Epidermal melanocyte (primary cell): ENCODE results near the gene RAG1.
A peak's percentile ranks its signal among the peaks of the same experiment; 100 is the strongest.
"Not testable (repeated sequence)": the region's sequence is repeated elsewhere in the genome, so short reads cannot be mapped to it uniquely, and the experiment has no call there.

Experiments used
- DNase-seq: peaks from one replicate; pipeline ENCODE4 v3.0.0; 2011; ENCODE audit warnings: low spot score; ENCODE audit not compliant: insufficient read length

RAG1 gene

GRCh38 chr11:36567694-36568093 is at the start of gene RAG1:
Gene RAG1, plus strand, starts transcription at chr11:36568007. Its CDS starts 5,298 bp downstream, at chr11:36573305.
- DNase-seq, result no peak

- no peak for DNase-seq
These were observed 37.0 kb upstream of the RAG1 start for GRCh38 chr11:36530840-36531239.

- DNase-seq, result no peak
These were observed 34.7 kb upstream of the RAG1 start for GRCh38 chr11:36532941-36533601.

GRCh38 chr11:36534276-36534840 is 33.4 kb upstream of the RAG1 start:
- no peak for DNase-seq

GRCh38 chr11:36540998-36541397 is 26.8 kb upstream of the RAG1 start:
- DNase-seq, result no peak

GRCh38 chr11:36550385-36551115 is 17.3 kb upstream of the RAG1 start:
- DNase-seq, result no peak

- DNase-seq, result not testable (repeated sequence)
These were observed 10.4 kb upstream of the RAG1 start for GRCh38 chr11:36557390-36557789.

- DNase-seq, result no peak
These were observed 9.8 kb upstream of the RAG1 start for GRCh38 chr11:36557991-36558390.

- no peak for DNase-seq
These were observed 9.0 kb upstream of the RAG1 start for GRCh38 chr11:36558571-36559413.

- peak; percentile 66 for DNase-seq
These were observed 3.3 kb upstream of the RAG1 start for GRCh38 chr11:36564376-36565030.

- no peak for DNase-seq
These were observed 2.7 kb upstream of the RAG1 start for GRCh38 chr11:36565031-36565610.

- DNase-seq, result no peak
These were observed 1.3 kb upstream of the RAG1 start for GRCh38 chr11:36566407-36567053.

GRCh38 chr11:36569095-36569494 is 1.3 kb downstream of the RAG1 start:
- no peak for DNase-seq

- no peak for DNase-seq
These were observed 6.7 kb downstream of the RAG1 start for GRCh38 chr11:36574486-36574885.

GRCh38 chr11:36577373-36577772 is 9.6 kb downstream of the RAG1 start:
- DNase-seq, result no peak

GRCh38 chr11:36577859-36578258 is 10.1 kb downstream of the RAG1 start:
- DNase-seq, result no peak

GRCh38 chr11:36578458-36578857 is 10.7 kb downstream of the RAG1 start:
- no peak for DNase-seq

- DNase-seq, result no peak
These were observed 13.7 kb downstream of the RAG1 start for GRCh38 chr11:36581536-36581935.

- DNase-seq, result no peak
These were observed 15.9 kb downstream of the RAG1 start for GRCh38 chr11:36583667-36584066.

- DNase-seq, result no peak
These were observed 18.7 kb downstream of the RAG1 start for GRCh38 chr11:36586543-36586942.
